ENCODE data around the gene CLSTN3.

DNA sequence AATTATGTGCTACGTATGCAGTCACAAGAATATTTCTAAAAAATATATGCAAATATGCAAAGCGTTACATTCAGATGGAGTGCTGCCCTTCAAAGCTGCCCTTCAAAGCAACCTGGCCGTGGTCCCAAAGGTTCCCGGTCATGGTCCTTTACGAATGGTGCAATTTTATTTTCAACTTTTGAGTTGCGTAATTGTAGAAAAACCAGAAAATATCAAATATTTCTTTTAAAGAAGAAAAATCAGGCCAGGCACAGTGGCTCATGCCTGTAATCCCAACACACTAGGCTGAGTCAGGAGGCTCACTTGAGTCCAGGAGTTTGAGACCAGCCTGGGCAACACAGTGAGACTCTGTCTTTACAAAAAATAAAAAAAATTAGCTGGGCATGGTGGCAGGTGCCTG is 21.4 kb downstream of the CLSTN3 start:
- TF ChIP-seq, protein P1, sequence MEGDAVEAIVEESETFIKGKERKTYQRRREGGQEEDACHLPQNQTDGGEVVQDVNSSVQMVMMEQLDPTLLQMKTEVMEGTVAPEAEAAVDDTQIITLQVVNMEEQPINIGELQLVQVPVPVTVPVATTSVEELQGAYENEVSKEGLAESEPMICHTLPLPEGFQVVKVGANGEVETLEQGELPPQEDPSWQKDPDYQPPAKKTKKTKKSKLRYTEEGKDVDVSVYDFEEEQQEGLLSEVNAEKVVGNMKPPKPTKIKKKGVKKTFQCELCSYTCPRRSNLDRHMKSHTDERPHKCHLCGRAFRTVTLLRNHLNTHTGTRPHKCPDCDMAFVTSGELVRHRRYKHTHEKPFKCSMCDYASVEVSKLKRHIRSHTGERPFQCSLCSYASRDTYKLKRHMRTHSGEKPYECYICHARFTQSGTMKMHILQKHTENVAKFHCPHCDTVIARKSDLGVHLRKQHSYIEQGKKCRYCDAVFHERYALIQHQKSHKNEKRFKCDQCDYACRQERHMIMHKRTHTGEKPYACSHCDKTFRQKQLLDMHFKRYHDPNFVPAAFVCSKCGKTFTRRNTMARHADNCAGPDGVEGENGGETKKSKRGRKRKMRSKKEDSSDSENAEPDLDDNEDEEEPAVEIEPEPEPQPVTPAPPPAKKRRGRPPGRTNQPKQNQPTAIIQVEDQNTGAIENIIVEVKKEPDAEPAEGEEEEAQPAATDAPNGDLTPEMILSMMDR (IDR thresholded peaks at IDR 0.05): no peak
- TF ChIP-seq TEAD4 (IDR thresholded peaks at IDR 0.05; ENCODE audit: borderline replicate concordance, insufficient read depth) (no peak), FOXJ3 (CRISPR knock-in tag; IDR thresholded peaks at IDR 0.05) (no peak), EP300 (IDR thresholded peaks at IDR 0.05; ENCODE audit: borderline replicate concordance in 1 of 2, low read depth in 1 of 2, low read length in 1 of 2) (no peak), TAF1 (IDR thresholded peaks at IDR 0.05; ENCODE audit: borderline replicate concordance, low read depth, low read length) (no peak)
- TF ChIP-seq, protein P2, sequence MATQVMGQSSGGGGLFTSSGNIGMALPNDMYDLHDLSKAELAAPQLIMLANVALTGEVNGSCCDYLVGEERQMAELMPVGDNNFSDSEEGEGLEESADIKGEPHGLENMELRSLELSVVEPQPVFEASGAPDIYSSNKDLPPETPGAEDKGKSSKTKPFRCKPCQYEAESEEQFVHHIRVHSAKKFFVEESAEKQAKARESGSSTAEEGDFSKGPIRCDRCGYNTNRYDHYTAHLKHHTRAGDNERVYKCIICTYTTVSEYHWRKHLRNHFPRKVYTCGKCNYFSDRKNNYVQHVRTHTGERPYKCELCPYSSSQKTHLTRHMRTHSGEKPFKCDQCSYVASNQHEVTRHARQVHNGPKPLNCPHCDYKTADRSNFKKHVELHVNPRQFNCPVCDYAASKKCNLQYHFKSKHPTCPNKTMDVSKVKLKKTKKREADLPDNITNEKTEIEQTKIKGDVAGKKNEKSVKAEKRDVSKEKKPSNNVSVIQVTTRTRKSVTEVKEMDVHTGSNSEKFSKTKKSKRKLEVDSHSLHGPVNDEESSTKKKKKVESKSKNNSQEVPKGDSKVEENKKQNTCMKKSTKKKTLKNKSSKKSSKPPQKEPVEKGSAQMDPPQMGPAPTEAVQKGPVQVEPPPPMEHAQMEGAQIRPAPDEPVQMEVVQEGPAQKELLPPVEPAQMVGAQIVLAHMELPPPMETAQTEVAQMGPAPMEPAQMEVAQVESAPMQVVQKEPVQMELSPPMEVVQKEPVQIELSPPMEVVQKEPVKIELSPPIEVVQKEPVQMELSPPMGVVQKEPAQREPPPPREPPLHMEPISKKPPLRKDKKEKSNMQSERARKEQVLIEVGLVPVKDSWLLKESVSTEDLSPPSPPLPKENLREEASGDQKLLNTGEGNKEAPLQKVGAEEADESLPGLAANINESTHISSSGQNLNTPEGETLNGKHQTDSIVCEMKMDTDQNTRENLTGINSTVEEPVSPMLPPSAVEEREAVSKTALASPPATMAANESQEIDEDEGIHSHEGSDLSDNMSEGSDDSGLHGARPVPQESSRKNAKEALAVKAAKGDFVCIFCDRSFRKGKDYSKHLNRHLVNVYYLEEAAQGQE (IDR thresholded peaks at IDR 0.05; ENCODE audit: low read depth, low read length): no peak

Measured in SK-N-SH (cell line).